Mesothelial cell of epicardium (in vitro differentiated cells): Measurements from ENCODE around the gene TMEM247. TPM values are rescaled to one million over a fixed set of nuclear protein-coding genes. Genes with fewer than 3 reads are reported as not detected.

ENCODE experiments used
- DNase-seq, 2 experiments: peaks; one replicate each; pipeline ENCODE4 v3.0.0; 2021; ENCODE audit warnings: low spot score in 2 of 2; ENCODE audit not compliant: unreplicated experiment in 2 of 2
- H3K27ac Mint-ChIP-seq: 2 replicates; pipeline ENCODE4 v1.8.0; 2021; ENCODE audit warnings: mixed read lengths
- H3K27me3 Mint-ChIP-seq: 2 replicates; pipeline ENCODE4 v1.8.0; 2021; ENCODE audit warnings: low read depth, mixed read lengths
- H3K36me3 Mint-ChIP-seq: 2 replicates; pipeline ENCODE4 v1.8.0; 2021; ENCODE audit warnings: mixed read lengths
- H3K4me1 Mint-ChIP-seq: 2 replicates; pipeline ENCODE4 v1.8.0; 2021; ENCODE audit warnings: mixed read lengths
- H3K4me3 Mint-ChIP-seq: 2 replicates; pipeline ENCODE4 v1.8.0; 2021; ENCODE audit warnings: mild to moderate bottlenecking, moderate library complexity, mixed read lengths
- H3K9me3 Mint-ChIP-seq: 2 replicates; pipeline ENCODE4 v1.8.0; 2021; ENCODE audit warnings: mixed read lengths
- CTCF ChIP-seq: fragments of 200-600 bp; sonication (generic); IDR thresholded peaks from one replicate; pipeline ENCODE4 v1.5.0; 2021; ENCODE audit warnings: antibody characterized with exemption; ENCODE audit not compliant: unreplicated experiment
- total RNA-seq: library from RNA; stranded (reverse); gene quantifications from 3 replicates; pipeline ENCODE4 v1.2.1, GENCODE V29; 2021

Gene TMEM247
- total RNA-seq, 1 donor from 2014 or later, result not detected

- no peaks in the 10 kb centered on the region for H3K36me3 Mint-ChIP-seq
- H3K9me3 Mint-ChIP-seq, result no peaks in the 10 kb centered on the region
- no peak for DNase-seq
- peaks cover 22% of the 10 kb centered on the region for H3K27me3 Mint-ChIP-seq
- H3K4me1 Mint-ChIP-seq, result peaks cover 26% of the 10 kb centered on the region
- TF ChIP-seq CTCF, result no peak
- no peak overlapping the region for H3K27ac Mint-ChIP-seq
- H3K4me3 Mint-ChIP-seq, result no peak overlapping the region
Measured at GRCh38 chr2:46494596-46494995, 15.2 kb downstream of the TMEM247 start.

- no peaks in the 10 kb centered on the region for H3K9me3 Mint-ChIP-seq
- H3K4me3 Mint-ChIP-seq, result no peak overlapping the region
- TF ChIP-seq CTCF, result no peak
- DNase-seq, result no peak
- H3K27ac Mint-ChIP-seq, result no peak overlapping the region
- peaks cover 21% of the 10 kb centered on the region for H3K4me1 Mint-ChIP-seq
- peaks cover 22% of the 10 kb centered on the region for H3K27me3 Mint-ChIP-seq
- H3K36me3 Mint-ChIP-seq, result no peaks in the 10 kb centered on the region
Measured at GRCh38 chr2:46495231-46496030, 16.1 kb downstream of the TMEM247 start.

GRCh38 chr2:46497766-46498165 lies 18.4 kb downstream of the TMEM247 start:
- no peak for TF ChIP-seq CTCF
- Mint-ChIP-seq H3K27me3 (peaks cover 22% of the 10 kb centered on the region), H3K9me3 (no peaks in the 10 kb centered on the region), H3K27ac (no peak overlapping the region), H3K4me3 (no peak overlapping the region), H3K4me1 (peaks cover 15% of the 10 kb centered on the region), H3K36me3 (no peaks in the 10 kb centered on the region)
- peak in 1 of 2 experiments; percentile 17 for DNase-seq

GRCh38 chr2:46498681-46499080 lies 19.3 kb downstream of the TMEM247 start:
- no peak for DNase-seq
- peaks cover 9% of the 10 kb centered on the region for H3K4me1 Mint-ChIP-seq
- H3K4me3 Mint-ChIP-seq, result peak overlapping the region; percentile 13
- no peaks in the 10 kb centered on the region for H3K36me3 Mint-ChIP-seq
- H3K27ac Mint-ChIP-seq, result no peak overlapping the region
- peaks cover 22% of the 10 kb centered on the region for H3K27me3 Mint-ChIP-seq
- no peaks in the 10 kb centered on the region for H3K9me3 Mint-ChIP-seq
- TF ChIP-seq CTCF, result no peak

- Mint-ChIP-seq H3K27ac (no peak overlapping the region), H3K27me3 (peaks cover 22% of the 10 kb centered on the region), H3K9me3 (no peaks in the 10 kb centered on the region), H3K36me3 (no peaks in the 10 kb centered on the region), H3K4me3 (peak overlapping the region; percentile 86), H3K4me1 (peaks cover 6% of the 10 kb centered on the region)
- TF ChIP-seq CTCF, result no peak
- DNase-seq, result no peak
Measured at GRCh38 chr2:46499392-46499785, 20.0 kb downstream of the TMEM247 start.
